ENCODE data around the gene DENND1B.

DENND1B gene

GRCh38 chr1:197775282-197776262 lies at the start of gene DENND1B:
Gene DENND1B (minus strand): TSS chr1:197775480. CDS start chr1:197775155, 325 bp downstream.
- H3K9ac ChIP-seq (ENCODE audit: low read length), result peak within 1 kb of the TSS; percentile 34
- H3K36me3 ChIP-seq (ENCODE audit: insufficient read depth, low read length), result no peaks in the 10 kb centered on the region
- no peaks in the 10 kb centered on the region for H3K27me3 ChIP-seq (ENCODE audit: control insufficient read depth in 1 of 2, insufficient read depth in 2 of 2, low read length in 2 of 2)
- H3K9me3 ChIP-seq (ENCODE audit: low read length), result no peaks in the 10 kb centered on the region
- peak within 1 kb of the TSS; percentile 50 to 79 for H3K4me3 ChIP-seq (ENCODE audit: low read depth in 1 of 2, low read length in 2 of 2)
- H3K27ac ChIP-seq (ENCODE audit: low read depth, low read length), result peak within 1 kb of the TSS; percentile 81
- peaks cover 19% of the 10 kb centered on the region for H3K4me1 ChIP-seq (ENCODE audit: insufficient read depth, low read length)

DNA sequence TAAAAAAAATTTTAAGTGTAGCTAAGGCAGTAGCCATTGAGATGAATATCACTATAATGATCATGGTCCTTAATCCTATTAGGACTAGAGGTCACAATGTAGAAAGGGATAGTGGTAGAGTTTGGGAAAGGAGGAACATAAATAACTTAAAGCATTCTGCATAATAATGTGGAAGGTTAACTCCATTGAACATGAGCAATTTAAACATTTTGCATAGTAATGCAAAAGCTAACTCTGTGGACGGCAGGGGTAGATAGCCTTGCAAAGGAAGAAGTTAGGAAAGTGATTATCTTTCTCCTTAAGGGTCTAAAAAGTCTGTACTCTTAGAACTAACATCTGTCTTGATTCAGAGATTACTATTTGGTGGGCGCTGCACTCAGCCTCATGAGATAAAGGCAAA lies 39.0 kb upstream of the DENND1B start:
- Histone ChIP-seq H3K27ac (ENCODE audit: low read depth, low read length) (no peak overlapping the region), H3K9ac (ENCODE audit: low read length) (no peak overlapping the region), H3K27me3 (ENCODE audit: control insufficient read depth in 1 of 2, insufficient read depth in 2 of 2, low read length in 2 of 2) (no peaks in the 10 kb centered on the region), H3K4me3 (ENCODE audit: low read depth in 1 of 2, low read length in 2 of 2) (no peak overlapping the region), H3K4me1 (ENCODE audit: insufficient read depth, low read length) (no peaks in the 10 kb centered on the region), H3K9me3 (ENCODE audit: low read length) (no peaks in the 10 kb centered on the region), H3K36me3 (ENCODE audit: insufficient read depth, low read length) (no peaks in the 10 kb centered on the region)

DNA sequence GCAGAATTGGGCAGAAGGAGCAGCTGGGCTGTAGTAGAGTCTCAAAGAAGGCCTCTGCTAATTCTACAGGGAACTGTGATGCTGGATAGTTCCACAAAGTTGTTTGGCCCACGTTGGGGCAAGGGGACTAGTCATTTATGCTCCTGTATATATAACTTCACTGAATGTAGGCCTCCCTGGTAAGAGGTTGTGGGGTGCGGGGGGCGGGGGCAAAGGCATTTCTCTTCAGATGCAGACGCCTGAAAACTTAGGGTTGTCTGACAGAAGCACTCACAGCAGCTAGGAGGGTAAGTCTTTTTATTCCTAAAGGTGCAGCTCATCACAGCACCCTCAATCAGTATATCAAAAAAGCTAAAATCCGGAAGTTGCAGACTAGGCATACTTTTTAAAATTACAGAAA lies 38.5 kb upstream of the DENND1B start:
- no peaks in the 10 kb centered on the region for H3K4me1 ChIP-seq (ENCODE audit: insufficient read depth, low read length)
- no peak overlapping the region for H3K9ac ChIP-seq (ENCODE audit: low read length)

GRCh38 chr1:197811769-197812168 lies 36.5 kb upstream of the DENND1B start:
- no peaks in the 10 kb centered on the region for H3K4me1 ChIP-seq (ENCODE audit: insufficient read depth, low read length)
- no peaks in the 10 kb centered on the region for H3K36me3 ChIP-seq (ENCODE audit: insufficient read depth, low read length)
- no peaks in the 10 kb centered on the region for H3K27me3 ChIP-seq (ENCODE audit: control insufficient read depth in 1 of 2, insufficient read depth in 2 of 2, low read length in 2 of 2)
- no peaks in the 10 kb centered on the region for H3K9me3 ChIP-seq (ENCODE audit: low read length)
- no peak overlapping the region for H3K9ac ChIP-seq (ENCODE audit: low read length)
- no peak overlapping the region for H3K27ac ChIP-seq (ENCODE audit: low read depth, low read length)
- H3K4me3 ChIP-seq (ENCODE audit: low read depth in 1 of 2, low read length in 2 of 2), result no peak overlapping the region

More for the DNA sequence above, 38.5 kb upstream of the DENND1B start:
- Histone ChIP-seq H3K4me3 (ENCODE audit: low read depth in 1 of 2, low read length in 2 of 2) (no peak overlapping the region), H3K9me3 (ENCODE audit: low read length) (no peaks in the 10 kb centered on the region), H3K36me3 (ENCODE audit: insufficient read depth, low read length) (no peaks in the 10 kb centered on the region), H3K27ac (ENCODE audit: low read depth, low read length) (no peak overlapping the region), H3K27me3 (ENCODE audit: control insufficient read depth in 1 of 2, insufficient read depth in 2 of 2, low read length in 2 of 2) (no peaks in the 10 kb centered on the region)

- Histone ChIP-seq H3K27me3 (ENCODE audit: control insufficient read depth in 1 of 2, insufficient read depth in 2 of 2, low read length in 2 of 2) (no peaks in the 10 kb centered on the region), H3K27ac (ENCODE audit: low read depth, low read length) (no peak overlapping the region), H3K9ac (ENCODE audit: low read length) (no peak overlapping the region), H3K9me3 (ENCODE audit: low read length) (no peaks in the 10 kb centered on the region), H3K36me3 (ENCODE audit: insufficient read depth, low read length) (no peaks in the 10 kb centered on the region), H3K4me1 (ENCODE audit: insufficient read depth, low read length) (no peaks in the 10 kb centered on the region), H3K4me3 (ENCODE audit: low read depth in 1 of 2, low read length in 2 of 2) (no peak overlapping the region)
Observed at GRCh38 chr1:197810812-197811211, 35.5 kb upstream of the DENND1B start.

- H3K4me1 ChIP-seq (ENCODE audit: insufficient read depth, low read length), result no peaks in the 10 kb centered on the region
- H3K27ac ChIP-seq (ENCODE audit: low read depth, low read length), result no peak overlapping the region
- no peaks in the 10 kb centered on the region for H3K36me3 ChIP-seq (ENCODE audit: insufficient read depth, low read length)
- H3K9me3 ChIP-seq (ENCODE audit: low read length), result no peaks in the 10 kb centered on the region
- no peaks in the 10 kb centered on the region for H3K27me3 ChIP-seq (ENCODE audit: control insufficient read depth in 1 of 2, insufficient read depth in 2 of 2, low read length in 2 of 2)
- H3K4me3 ChIP-seq (ENCODE audit: low read depth in 1 of 2, low read length in 2 of 2), result no peak overlapping the region
- no peak overlapping the region for H3K9ac ChIP-seq (ENCODE audit: low read length)
Observed at GRCh38 chr1:197808880-197809279, 33.6 kb upstream of the DENND1B start.

DNA sequence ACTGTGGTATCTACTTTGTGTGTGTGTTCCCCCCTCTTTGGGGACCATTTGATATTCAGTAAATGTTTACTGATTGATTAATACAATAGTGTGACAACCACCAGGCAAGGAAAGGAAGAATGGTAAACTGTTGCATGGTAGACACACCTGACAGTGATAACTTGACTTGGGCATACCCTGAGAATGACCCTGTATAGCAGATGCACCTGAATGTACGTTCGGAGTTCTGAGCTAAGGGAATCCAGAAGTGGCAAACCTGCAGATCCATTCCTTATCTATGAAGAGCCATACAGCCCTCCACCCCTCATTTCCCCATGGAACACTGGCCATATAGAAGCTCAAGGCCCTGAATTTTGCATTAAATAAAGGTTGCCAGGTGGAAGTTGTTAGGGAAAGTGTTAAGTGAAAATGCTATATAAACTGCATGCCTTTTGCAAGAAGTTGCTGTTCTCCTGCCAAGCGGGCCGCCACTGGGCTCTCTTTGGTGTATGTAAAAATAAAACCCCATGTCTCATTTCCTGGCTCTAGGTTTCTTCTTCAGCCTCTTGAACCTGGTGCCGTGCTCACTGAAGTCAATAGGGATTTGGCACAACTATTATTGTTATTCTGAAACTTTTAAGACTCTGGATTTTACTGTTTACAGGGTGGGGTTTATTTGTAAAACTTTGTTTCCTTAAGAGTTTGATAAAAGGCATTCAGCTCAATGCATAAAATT lies 32.6 kb upstream of the DENND1B start:
- Histone ChIP-seq H3K36me3 (ENCODE audit: insufficient read depth, low read length) (no peaks in the 10 kb centered on the region), H3K9me3 (ENCODE audit: low read length) (no peaks in the 10 kb centered on the region), H3K27me3 (ENCODE audit: control insufficient read depth in 1 of 2, insufficient read depth in 2 of 2, low read length in 2 of 2) (no peaks in the 10 kb centered on the region), H3K4me3 (ENCODE audit: low read depth in 1 of 2, low read length in 2 of 2) (no peak overlapping the region), H3K9ac (ENCODE audit: low read length) (no peak overlapping the region), H3K27ac (ENCODE audit: low read depth, low read length) (no peak overlapping the region), H3K4me1 (ENCODE audit: insufficient read depth, low read length) (no peaks in the 10 kb centered on the region)

- H3K4me3 ChIP-seq (ENCODE audit: low read depth in 1 of 2, low read length in 2 of 2), result no peak overlapping the region
- no peaks in the 10 kb centered on the region for H3K4me1 ChIP-seq (ENCODE audit: insufficient read depth, low read length)
- no peak overlapping the region for H3K27ac ChIP-seq (ENCODE audit: low read depth, low read length)
- H3K9me3 ChIP-seq (ENCODE audit: low read length), result no peaks in the 10 kb centered on the region
- H3K36me3 ChIP-seq (ENCODE audit: insufficient read depth, low read length), result no peaks in the 10 kb centered on the region
- H3K9ac ChIP-seq (ENCODE audit: low read length), result no peak overlapping the region
- no peaks in the 10 kb centered on the region for H3K27me3 ChIP-seq (ENCODE audit: control insufficient read depth in 1 of 2, insufficient read depth in 2 of 2, low read length in 2 of 2)
Observed at GRCh38 chr1:197807216-197807615, 31.9 kb upstream of the DENND1B start.

DNA sequence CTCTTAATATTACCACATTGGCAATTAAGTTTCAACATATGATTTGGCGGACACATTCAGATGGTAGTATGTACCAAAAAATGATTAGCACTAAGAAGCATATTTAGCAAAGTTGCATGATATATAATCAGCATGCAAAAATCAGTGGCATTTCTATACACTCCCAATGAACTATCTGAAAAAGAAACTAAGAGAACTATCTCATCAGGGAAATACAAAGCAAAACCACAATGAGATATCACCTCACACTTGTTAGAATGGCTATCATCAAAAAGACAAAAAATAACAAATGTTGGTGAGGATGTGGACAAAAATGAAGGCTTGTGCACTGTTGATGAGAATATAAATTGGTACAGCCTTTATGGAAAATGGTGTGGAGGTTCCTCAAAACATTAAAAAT lies 31.4 kb upstream of the DENND1B start:
- no peak overlapping the region for H3K4me3 ChIP-seq (ENCODE audit: low read depth in 1 of 2, low read length in 2 of 2)
- no peaks in the 10 kb centered on the region for H3K36me3 ChIP-seq (ENCODE audit: insufficient read depth, low read length)
- no peaks in the 10 kb centered on the region for H3K9me3 ChIP-seq (ENCODE audit: low read length)
- H3K27ac ChIP-seq (ENCODE audit: low read depth, low read length), result no peak overlapping the region
- no peaks in the 10 kb centered on the region for H3K27me3 ChIP-seq (ENCODE audit: control insufficient read depth in 1 of 2, insufficient read depth in 2 of 2, low read length in 2 of 2)
- H3K9ac ChIP-seq (ENCODE audit: low read length), result no peak overlapping the region
- no peaks in the 10 kb centered on the region for H3K4me1 ChIP-seq (ENCODE audit: insufficient read depth, low read length)

DNA sequence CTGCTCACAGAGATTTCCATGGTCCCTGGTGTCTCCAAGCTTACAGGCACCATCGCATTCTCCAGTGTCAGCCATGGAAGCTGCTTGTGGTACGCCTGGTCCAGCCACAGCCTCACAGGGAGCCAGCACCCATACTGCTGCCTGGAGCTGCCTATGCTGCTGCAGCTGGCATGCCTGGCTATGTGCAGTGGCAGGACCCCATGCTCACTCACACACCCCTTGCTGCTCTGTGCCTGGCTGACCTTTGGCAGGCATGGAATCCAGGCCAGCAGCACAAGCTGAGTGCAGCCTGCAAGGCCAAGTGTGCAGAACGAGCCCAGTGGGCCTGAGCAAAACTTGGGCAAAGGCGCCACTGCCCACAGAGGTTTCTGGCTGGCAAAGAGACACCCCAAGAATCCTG lies 26.4 kb upstream of the DENND1B start:
- Histone ChIP-seq H3K27ac (ENCODE audit: low read depth, low read length) (no peak overlapping the region), H3K36me3 (ENCODE audit: insufficient read depth, low read length) (no peaks in the 10 kb centered on the region), H3K9me3 (ENCODE audit: low read length) (peaks cover 6% of the 10 kb centered on the region), H3K4me3 (ENCODE audit: low read depth in 1 of 2, low read length in 2 of 2) (no peak overlapping the region), H3K27me3 (ENCODE audit: control insufficient read depth in 1 of 2, insufficient read depth in 2 of 2, low read length in 2 of 2) (no peaks in the 10 kb centered on the region), H3K9ac (ENCODE audit: low read length) (no peak overlapping the region), H3K4me1 (ENCODE audit: insufficient read depth, low read length) (no peaks in the 10 kb centered on the region)

GRCh38 chr1:197801111-197801482 lies 25.8 kb upstream of the DENND1B start:
- Histone ChIP-seq H3K4me1 (ENCODE audit: insufficient read depth, low read length) (no peaks in the 10 kb centered on the region), H3K9ac (ENCODE audit: low read length) (no peak overlapping the region), H3K27me3 (ENCODE audit: control insufficient read depth in 1 of 2, insufficient read depth in 2 of 2, low read length in 2 of 2) (no peaks in the 10 kb centered on the region), H3K4me3 (ENCODE audit: low read depth in 1 of 2, low read length in 2 of 2) (no peak overlapping the region), H3K36me3 (ENCODE audit: insufficient read depth, low read length) (no peaks in the 10 kb centered on the region), H3K9me3 (ENCODE audit: low read length) (peaks cover 6% of the 10 kb centered on the region), H3K27ac (ENCODE audit: low read depth, low read length) (no peak overlapping the region)
